Endodermal cell (in vitro differentiated cells): Measurements from ENCODE around the gene TMPRSS2. TPM values are rescaled to one million over a fixed set of nuclear protein-coding genes. Genes with fewer than 3 reads are reported as not detected.

ENCODE experiments used
- DNase-seq: peaks from one replicate; pipeline ENCODE4 v3.0.0-alpha.2; 2017
- H3K27ac ChIP-seq: 2 replicates; pipeline ENCODE4 v1.5.1; 2013; ENCODE audit warnings: mild to moderate bottlenecking, low read depth, low read length, moderate library complexity
- H3K27me3 ChIP-seq: 2 replicates; pipeline ENCODE4 v1.6.1; 2013; ENCODE audit warnings: mild to moderate bottlenecking, low read length, moderate library complexity; ENCODE audit not compliant: insufficient read depth, control insufficient read depth, poor library complexity, severe bottlenecking
- H3K36me3 ChIP-seq: 2 replicates; pipeline ENCODE4 v1.7.0; 2013; ENCODE audit warnings: mild to moderate bottlenecking, low read length, moderate library complexity; ENCODE audit not compliant: control insufficient read depth, insufficient read depth
- H3K4me1 ChIP-seq: one replicate; pipeline ENCODE4 v1.7.0; 2013; ENCODE audit warnings: low read length; ENCODE audit not compliant: control insufficient read depth, insufficient read depth
- H3K4me3 ChIP-seq: 2 replicates; pipeline ENCODE4 v1.5.1; 2013; ENCODE audit warnings: mild to moderate bottlenecking, low read length, moderate library complexity
- H3K9ac ChIP-seq: 2 replicates; pipeline ENCODE4 v1.6.1; 2013; ENCODE audit warnings: mild to moderate bottlenecking, low read length, moderate library complexity; ENCODE audit not compliant: poor library complexity, severe bottlenecking; ENCODE audit errors: extremely low read depth
- H3K9me3 ChIP-seq: 2 replicates; pipeline ENCODE4 v1.6.1; 2013; ENCODE audit warnings: mild to moderate bottlenecking, low read length, moderate library complexity; ENCODE audit not compliant: control insufficient read depth
- H3K27ac Mint-ChIP-seq: 2 replicates; pipeline ENCODE4 v1.8.0; 2020; ENCODE audit warnings: mixed read lengths
- H3K27me3 Mint-ChIP-seq: 2 replicates; pipeline ENCODE4 v1.8.0; 2021; ENCODE audit warnings: mild to moderate bottlenecking, mixed read lengths; ENCODE audit not compliant: insufficient read depth
- H3K36me3 Mint-ChIP-seq: 2 replicates; pipeline ENCODE4 v1.8.0; 2020; ENCODE audit warnings: low read depth, mixed read lengths
- H3K4me1 Mint-ChIP-seq: 2 replicates; pipeline ENCODE4 v1.8.0; 2020; ENCODE audit warnings: mixed read lengths
- H3K4me3 Mint-ChIP-seq: 2 replicates; pipeline ENCODE4 v1.8.0; 2020; ENCODE audit warnings: mild to moderate bottlenecking, moderate library complexity, mixed read lengths
- H3K9me3 Mint-ChIP-seq: 2 replicates; pipeline ENCODE4 v1.8.0; 2020; ENCODE audit warnings: mild to moderate bottlenecking, mixed read lengths
- CTCF ChIP-seq: fragments of 200-600 bp; sonication (generic); conservative IDR thresholded peaks from 2 replicates; pipeline ENCODE4 v1.5.0; 2021; ENCODE audit warnings: antibody characterized with exemption, mild to moderate bottlenecking
- WGBS, 2 experiments: methylation state at CpG; one replicate each; pipeline versions ENCODE4 v1.1.5 to v1.1.7; 2013; ENCODE audit warnings: missing lambda C conversion rate in 2 of 2, mixed read lengths in 1 of 2; ENCODE audit not compliant: insufficient coverage in 1 of 2, insufficient read length in 1 of 2; 5-methylcytosine and 5-hydroxymethylcytosine counted together
- total RNA-seq, 2 donors: library from RNA; stranded (reverse); fragmentation: NEBNext Ultra II Directional in 1 of 2; extraction: Animal tissue kit (Norgen Biotek cat#: 25700) in 1 of 2; gene quantifications; 2 replicates in 1 of 2; 3 replicates in 1 of 2; pipeline ENCODE4 v1.2.1, GENCODE V29; 2021

The TMPRSS2 gene
- total RNA-seq, 2 donors from 2014 or later = 17.6 to 19.2 TPM

- TF ChIP-seq CTCF = no peak
These were observed 13.7 kb downstream of the TMPRSS2 start for GRCh38 chr21:41494242-41494641.

GRCh38 chr21:41491412-41491811 lies 16.5 kb downstream of the TMPRSS2 start:
- WGBS, 2 experiments = 92 to 96% methylated on average over 6 of the region's 6 CpGs
- Histone ChIP-seq H3K36me3 (no peaks in the 10 kb centered on the region), H3K4me3 (no peak overlapping the region), H3K9me3 (no peaks in the 10 kb centered on the region), H3K4me1 (no peaks in the 10 kb centered on the region), H3K9ac (no peak overlapping the region), H3K27me3 (no peaks in the 10 kb centered on the region), H3K27ac (no peak overlapping the region)
- H3K4me1 Mint-ChIP-seq = no peaks in the 10 kb centered on the region
- H3K27me3 Mint-ChIP-seq = no peaks in the 10 kb centered on the region
- peaks cover 20% of the 10 kb centered on the region for H3K36me3 Mint-ChIP-seq
- DNase-seq = no peak
- no peak overlapping the region for H3K27ac Mint-ChIP-seq
- TF ChIP-seq CTCF = no peak
- no peaks in the 10 kb centered on the region for H3K9me3 Mint-ChIP-seq
- H3K4me3 Mint-ChIP-seq = no peak overlapping the region

More at GRCh38 chr21:41494242-41494641, 13.7 kb downstream of the TMPRSS2 start:
- Mint-ChIP-seq H3K36me3 (peaks cover 4% of the 10 kb centered on the region), H3K4me3 (no peak overlapping the region), H3K27ac (no peak overlapping the region), H3K9me3 (no peaks in the 10 kb centered on the region), H3K27me3 (no peaks in the 10 kb centered on the region), H3K4me1 (peaks cover 8% of the 10 kb centered on the region)
- no peak overlapping the region for H3K4me3 ChIP-seq
- 95 to 97% methylated on average over 8 to 16 of the region's 16 CpGs for WGBS, 2 experiments
- H3K27ac ChIP-seq = no peak overlapping the region
- H3K36me3 ChIP-seq = no peaks in the 10 kb centered on the region
- DNase-seq = no peak
- no peak overlapping the region for H3K9ac ChIP-seq
- H3K27me3 ChIP-seq = no peaks in the 10 kb centered on the region
- H3K4me1 ChIP-seq = peaks cover 3% of the 10 kb centered on the region
- H3K9me3 ChIP-seq = no peaks in the 10 kb centered on the region

- no peaks in the 10 kb centered on the region for H3K9me3 ChIP-seq
- no peak overlapping the region for H3K27ac ChIP-seq
- no peaks in the 10 kb centered on the region for H3K36me3 ChIP-seq
- no peak overlapping the region for H3K4me3 ChIP-seq
- no peaks in the 10 kb centered on the region for H3K27me3 ChIP-seq
- TF ChIP-seq CTCF = no peak
- H3K4me3 Mint-ChIP-seq = no peak overlapping the region
- H3K4me1 Mint-ChIP-seq = no peaks in the 10 kb centered on the region
- H3K27me3 Mint-ChIP-seq = no peaks in the 10 kb centered on the region
- no peaks in the 10 kb centered on the region for H3K4me1 ChIP-seq
- no peak for DNase-seq
- H3K9me3 Mint-ChIP-seq = no peaks in the 10 kb centered on the region
- peaks cover 21% of the 10 kb centered on the region for H3K36me3 Mint-ChIP-seq
- H3K9ac ChIP-seq = no peak overlapping the region
- H3K27ac Mint-ChIP-seq = no peak overlapping the region
- WGBS, 2 experiments = 78 to 83% methylated on average over 3 to 4 of the region's 4 CpGs
These were observed 17.6 kb downstream of the TMPRSS2 start for GRCh38 chr21:41490330-41490729.
